Measurements from ENCODE around the gene SSTR3.
"Not testable (repeated sequence)": the region's sequence is repeated elsewhere in the genome, so short reads cannot be mapped to it uniquely, and the experiment has no call there.

SSTR3 gene

GRCh38 chr22:37241351-37242142 lies 29.3 kb upstream of the SSTR3 start:
- DNase-seq: peak; percentile 68

- DNase-seq: peak; percentile 45
Observed at GRCh38 chr22:37240941-37241320, 28.7 kb upstream of the SSTR3 start.

DNA sequence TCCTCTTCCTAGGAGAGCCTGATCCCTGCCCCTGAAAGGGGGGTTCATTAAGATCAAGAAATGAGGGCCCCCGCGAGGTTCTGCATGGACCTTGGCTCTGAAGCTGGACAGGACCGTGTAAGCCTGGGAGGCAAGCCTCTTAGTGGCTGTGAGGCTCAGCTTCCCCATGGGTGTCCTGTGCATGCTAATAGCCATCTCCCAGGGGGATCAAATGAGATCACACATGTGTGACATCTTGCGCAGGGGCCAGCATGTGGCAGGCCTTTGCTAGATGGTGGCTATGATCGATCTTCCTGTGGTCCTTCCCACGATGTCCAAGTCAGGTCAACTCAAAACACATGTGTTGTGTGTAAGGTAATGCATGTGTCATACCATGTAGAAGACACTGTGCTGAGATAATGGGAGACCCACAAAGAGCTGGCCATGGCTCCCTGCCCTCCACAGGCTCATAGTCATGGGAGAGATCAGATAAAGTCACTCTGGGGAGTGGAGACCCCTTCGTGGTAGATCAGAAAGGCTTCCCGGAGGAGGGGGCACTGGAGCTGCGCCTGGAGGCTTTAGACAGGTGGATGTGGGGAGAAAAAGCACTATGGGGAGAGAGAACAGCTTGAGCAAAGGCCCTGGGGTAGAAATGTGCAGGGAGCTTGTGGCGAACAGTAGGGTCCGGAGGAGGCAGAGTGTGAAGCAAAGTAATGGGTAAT lies 28.1 kb upstream of the SSTR3 start:
- DNase-seq: no peak

DNA sequence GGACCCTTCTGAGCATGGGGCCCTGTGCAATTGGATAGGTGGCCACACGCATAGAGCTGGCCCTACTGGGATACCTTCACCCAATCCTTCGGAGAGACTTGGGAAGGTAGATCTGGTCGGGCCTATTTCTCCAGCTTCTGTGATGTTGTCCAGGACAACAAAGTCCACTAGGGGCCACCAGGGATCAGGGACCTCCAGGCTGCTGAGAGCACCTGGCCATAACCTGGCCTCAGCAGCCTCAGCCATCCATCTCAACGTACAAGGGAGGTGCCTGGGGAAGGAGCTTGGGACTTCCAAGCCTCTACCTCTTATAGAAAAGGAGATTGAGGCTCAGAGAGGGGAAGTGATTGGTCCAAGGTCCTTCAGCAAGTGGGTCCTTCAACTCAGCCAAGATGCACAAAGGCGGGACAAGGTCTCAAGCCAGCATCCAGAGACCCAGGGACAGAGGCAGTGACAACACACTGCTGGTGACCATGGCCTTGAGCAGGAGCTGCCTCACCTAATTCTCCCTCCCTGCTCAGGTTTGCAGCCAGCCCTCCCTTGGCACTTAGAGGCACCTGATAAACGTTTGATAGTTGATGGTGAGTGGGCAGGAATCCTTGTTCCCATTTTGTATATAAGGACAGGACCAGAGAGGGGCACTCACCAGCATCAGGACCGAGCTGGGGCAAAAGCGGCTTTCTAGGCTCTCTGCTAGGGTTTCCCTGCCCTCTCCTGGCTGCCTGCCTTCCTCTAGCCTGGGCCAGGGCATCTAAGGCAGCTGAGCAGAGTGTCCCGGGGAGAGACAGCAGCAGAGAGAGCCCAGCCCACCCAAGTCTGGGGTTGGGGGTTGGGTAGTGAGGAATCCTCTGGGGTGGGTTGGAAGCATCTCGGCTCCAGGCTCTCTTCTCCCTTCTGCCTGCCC lies 27.3 kb upstream of the SSTR3 start:
- no peak for DNase-seq

DNA sequence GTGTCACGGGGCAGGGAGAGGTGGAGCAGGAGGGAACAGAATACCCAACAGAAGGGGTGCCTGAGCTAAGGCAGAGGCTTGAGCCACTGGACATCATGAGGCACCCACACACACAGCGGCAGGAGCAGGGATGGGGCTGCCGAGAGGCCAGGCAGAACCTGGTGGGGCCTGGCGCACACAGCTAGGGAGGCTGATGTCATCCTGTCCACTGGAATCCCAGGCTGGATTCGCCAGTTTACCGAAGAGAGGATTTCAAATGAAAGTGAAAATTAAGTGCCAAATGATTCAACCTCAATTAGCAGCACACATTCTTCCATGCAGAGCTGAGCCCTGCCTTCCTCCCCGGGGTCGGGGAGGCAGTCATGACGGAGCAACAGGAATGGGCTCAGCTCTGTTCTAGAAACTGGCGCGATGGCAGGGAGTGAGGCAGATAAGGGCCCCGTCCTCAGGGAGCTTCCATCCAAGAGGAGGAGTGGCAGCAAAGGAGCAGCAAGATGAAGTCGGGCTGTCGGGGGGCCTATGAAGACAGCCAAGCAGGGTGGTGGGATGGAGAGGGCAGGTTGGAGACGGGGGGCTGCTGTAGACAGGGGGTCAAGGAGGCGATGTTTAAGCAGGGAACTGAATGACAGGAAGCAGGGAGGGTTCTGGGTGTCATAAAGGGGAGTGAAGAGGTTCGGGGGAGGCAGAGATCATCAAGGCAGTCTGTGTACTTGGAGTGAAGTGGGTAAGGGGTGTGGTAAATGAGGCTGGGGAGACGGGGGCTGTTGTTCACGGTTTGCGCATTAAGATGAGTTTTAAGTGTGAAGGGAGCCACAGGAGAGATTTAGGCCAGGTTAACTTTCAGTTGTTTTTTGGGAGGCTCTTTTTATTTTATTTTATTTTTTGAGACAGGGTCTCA lies 25.3 kb upstream of the SSTR3 start:
- DNase-seq: no peak

DNA sequence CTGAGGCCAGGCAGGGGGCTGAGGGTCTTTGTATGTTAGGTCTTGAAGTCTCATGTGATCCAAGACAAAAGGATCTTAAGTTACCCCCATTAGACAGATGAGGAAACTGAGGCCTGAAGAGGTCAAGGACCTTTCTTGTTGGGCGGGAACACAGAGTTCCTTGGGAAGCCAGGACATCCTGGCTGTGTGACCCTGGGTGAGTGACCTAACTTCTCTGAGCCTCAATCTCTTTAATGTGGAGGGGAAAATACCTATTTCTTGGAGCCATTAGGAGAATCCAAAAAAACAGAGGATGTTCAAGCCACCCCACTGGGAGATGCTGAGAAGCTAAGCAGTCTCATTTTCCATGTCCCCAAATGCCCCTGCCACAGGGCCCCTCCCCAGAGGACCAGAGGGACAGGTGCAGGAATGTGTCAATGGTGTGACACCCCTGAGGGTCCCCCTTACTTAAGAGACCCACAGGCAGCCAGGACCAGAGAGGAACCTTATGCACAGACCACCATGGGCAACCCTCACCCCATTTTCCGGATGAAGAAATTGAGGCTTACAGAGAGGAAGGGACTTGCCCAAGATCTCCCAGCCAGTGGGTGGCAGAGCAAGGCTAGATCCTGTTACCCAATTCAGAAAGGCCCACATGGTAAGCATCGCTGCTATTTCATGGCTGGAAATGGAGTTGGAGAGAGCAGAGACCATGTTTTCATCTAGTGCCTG lies 23.8 kb upstream of the SSTR3 start:
- no peak for DNase-seq

- DNase-seq: peak; percentile 18
Observed at GRCh38 chr22:37234736-37235711, 22.7 kb upstream of the SSTR3 start.

DNA sequence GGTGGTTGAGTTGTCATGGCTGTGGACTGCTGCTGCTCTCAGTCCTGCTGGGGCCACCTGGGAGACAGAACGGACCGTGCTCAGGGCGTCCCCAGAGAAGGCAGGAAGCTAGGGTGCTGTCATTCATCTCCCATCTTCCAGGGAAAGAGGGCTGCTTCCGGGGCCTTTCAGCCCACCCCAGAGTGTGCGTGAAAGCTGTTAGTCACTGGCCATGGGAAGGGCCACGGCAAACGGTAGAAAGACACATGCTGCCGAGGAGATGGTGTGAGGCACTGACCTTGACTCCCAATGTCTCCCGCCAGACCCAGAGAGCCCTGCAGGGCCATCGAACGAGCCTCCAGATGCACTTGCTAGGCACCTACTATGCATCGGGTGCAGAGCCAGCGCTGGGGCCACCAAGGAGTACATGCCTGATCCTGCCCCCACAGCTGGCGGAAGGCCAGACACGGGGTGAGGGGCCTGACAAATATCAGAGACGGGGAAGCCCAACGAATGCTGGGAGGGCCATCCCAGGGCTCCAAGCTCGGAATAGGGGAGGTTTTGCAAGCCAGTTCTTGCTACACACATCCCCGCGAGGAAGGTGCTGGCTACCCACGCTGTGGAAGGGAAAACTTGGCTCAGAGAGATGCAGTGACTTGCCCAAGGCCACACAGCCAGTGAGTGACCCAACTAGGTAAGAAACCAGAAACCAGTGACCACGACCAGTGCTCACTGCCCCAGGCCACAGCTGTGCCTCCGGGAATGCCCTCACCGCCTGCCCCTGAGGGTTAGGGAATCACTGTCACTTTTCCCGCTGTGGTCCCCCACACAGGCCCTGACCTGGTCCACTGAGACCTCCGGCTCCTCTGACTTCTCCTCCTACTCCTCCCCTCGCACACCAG lies 21.7 kb upstream of the SSTR3 start:
- peak; percentile 19 for DNase-seq

GRCh38 chr22:37233371-37233750 lies 21.1 kb upstream of the SSTR3 start:
- not testable (repeated sequence) for DNase-seq

DNA sequence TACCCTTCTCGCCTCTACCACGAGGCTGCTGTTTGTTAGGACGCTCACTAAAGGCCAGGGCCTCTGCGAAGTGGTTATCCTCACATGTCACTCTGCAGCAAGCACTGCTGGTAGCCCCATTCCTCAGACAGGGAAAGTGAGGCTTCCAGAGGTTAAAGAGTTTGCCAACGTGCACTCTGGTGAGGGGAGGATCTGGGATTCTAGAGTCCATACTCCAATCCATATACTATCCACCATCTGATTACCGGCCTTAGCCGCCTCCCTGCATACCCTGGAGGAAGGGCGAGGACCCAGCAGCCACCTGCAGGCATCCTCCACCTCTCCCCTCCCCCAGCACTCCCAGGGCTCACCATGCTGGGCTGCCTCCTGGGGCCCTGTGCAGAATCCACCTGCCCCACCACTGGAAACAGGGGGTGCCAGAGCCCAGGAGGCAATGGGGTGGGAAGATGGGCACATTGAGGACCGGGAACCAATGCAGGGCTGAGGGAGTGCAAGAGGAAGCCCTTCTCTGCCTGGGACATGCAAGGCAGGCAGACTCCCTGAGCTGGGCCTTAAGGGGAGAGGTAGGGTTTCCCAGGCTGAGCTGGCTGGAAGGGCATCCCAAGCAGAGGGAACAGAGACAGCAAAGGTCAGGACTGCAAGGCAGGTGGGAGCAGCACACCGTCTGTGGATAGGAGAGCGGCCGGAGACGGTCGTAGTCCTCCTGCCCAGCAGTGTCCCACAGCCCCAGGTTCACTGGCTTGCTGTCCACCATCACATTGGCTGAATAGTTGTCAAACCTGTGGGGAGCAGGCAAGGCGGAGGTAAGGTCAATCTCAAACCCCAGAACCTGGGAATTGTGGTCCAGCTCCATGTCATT lies 20.1 kb upstream of the SSTR3 start:
- peak; percentile 40 for DNase-seq

DNA sequence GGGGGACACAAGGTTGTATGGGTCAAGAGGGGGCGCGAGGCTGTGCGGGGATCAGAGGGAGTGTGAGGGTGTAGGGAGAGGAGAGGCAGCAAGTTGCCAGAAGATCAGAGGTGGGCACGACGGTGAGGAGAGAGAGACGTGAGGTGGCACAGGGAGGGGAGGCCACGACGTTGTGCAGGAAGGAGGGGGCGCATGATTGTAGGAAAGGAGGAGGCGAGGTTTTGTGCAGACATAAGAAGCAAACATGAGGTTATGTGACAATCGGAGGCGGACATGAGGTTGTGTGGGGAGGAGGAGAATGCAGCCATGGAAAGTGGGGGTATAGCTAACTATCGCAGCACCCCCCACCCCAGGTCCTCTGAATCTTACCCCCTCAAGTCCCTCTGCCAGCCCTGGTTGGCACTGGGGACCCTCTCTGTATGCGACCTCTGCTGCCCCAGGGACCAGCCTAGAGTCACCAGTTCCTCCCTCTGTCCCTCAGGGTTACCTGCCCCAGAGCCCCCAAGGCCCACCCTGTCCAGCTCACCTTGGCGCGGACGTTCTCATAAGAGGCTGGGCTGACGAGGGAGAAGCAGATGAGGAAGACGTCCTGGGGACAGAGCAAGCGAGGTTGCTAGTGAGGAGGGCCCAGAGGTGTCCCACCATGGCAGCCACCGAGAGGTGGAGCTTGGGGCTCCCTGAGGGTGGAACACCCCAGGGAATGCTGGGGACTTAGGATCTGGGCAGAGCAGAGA lies 19.3 kb upstream of the SSTR3 start:
- peak; percentile 70 for DNase-seq

- DNase-seq: peak; percentile 93
Observed at GRCh38 chr22:37230673-37231405, 18.6 kb upstream of the SSTR3 start.

DNA sequence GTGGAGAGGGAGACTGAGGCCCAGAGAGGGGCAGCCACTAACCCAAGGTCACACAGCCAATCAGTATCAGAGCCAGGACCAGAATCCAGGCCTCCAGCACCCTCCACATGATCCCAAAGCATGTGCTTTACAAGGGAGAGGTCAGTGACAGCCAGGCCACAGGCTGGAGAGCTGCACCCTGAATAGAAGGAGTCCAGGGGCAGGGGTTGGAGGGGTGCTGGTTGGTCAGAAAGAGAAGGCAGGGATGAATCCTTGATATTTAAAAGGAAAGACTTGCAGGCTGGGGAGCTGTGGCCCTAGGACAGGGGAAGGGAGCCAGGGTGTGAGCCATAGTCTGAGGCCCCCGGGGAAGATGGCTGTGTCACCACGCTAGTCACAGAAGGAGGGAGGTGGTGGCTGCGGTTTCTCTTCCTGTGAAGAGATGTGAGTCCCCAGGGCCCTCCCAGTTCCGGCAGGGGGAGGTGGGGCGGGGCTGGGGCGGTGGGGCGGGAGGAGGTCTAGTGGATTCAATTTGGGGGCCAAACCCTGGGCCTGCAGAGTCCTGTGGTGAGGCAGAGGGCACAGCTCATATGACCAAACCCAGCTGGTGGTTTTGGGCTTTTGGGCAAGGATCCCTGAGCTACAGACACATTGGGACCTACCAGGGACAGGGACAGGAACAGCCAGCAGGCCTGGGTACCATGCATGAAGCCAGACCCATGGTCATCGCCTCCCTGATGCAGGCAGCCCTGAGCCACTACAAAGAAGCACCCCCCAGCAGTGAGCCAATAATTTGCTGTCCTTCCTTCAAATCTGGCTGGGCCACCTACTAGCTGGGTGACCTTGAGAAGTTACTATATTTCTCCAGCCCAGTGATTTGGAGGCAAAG lies 17.8 kb upstream of the SSTR3 start:
- peak; percentile 94 for DNase-seq

DNA sequence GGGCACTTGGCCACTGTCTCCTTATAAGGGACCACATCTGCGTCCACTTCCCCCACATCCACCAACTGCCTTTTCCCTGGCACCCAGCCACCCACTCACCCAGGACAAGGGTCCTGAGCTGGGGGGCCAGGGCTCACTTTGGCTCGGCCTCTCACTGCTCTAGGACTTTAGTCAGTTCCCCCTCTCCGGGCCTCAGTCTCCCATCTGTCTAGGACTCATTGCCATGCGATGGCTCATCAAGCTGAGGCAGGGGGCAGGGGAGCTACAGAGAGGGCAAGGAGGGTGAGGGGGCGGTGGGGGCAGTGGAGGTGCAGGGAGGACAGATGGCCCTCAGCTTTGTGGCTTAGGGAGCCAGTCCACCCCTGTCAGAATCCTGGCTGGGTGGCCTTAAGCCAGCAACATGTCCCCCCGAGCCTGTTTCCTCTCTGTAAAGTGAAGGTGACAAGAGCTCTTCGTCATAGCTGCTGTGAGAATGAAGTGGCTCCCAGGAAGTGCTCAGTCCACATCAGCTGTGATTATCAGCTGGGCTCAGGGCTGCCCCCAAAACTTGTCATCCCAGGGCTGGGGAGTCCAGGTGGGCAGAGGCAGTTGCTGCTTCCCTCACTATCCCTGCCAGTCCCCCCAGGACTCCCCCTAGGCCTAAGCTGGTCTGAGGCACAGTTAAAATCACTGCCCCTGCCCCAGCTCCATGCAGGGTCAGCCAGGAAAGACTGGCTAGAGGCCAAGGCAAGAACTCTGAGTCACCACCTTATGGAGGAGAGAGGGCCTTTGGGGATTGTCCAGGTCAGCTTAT lies 16.9 kb upstream of the SSTR3 start:
- peak; percentile 56 for DNase-seq
